Right renal pelvis (tissue), 4 donors: ENCODE data around the gene ABHD14A. TPM values are rescaled to one million over a fixed set of nuclear protein-coding genes. Genes with fewer than 3 reads are reported as not detected.

ENCODE experiments used
- DNase-seq, 4 donors: peaks; one replicate each; pipeline ENCODE4 v3.0.0-alpha.2; 2013; ENCODE audit warnings: low read depth in 4 of 4, low spot score in 3 of 4, missing footprints in 1 of 4
- polyA plus RNA-seq, 4 donors: library from polyadenylated mRNA; unstranded; fragments of 120-200 nt; gene quantifications; one replicate each; pipeline ENCODE4 v1.2.1, GENCODE V29; 2013; ENCODE audit not compliant: insufficient read length in 4 of 4

Gene ABHD14A
- polyA plus RNA-seq, 4 donors = 24.1 to 34.7 (median 26.9) TPM

GRCh38 chr3:51968883-51969678 is 5.8 kb upstream of the ABHD14A start:
- no peak for DNase-seq

GRCh38 chr3:51969841-51970240 is 5.0 kb upstream of the ABHD14A start:
- no peak for DNase-seq

GRCh38 chr3:51970606-51971300 is 4.1 kb upstream of the ABHD14A start:
- DNase-seq = no peak

DNA sequence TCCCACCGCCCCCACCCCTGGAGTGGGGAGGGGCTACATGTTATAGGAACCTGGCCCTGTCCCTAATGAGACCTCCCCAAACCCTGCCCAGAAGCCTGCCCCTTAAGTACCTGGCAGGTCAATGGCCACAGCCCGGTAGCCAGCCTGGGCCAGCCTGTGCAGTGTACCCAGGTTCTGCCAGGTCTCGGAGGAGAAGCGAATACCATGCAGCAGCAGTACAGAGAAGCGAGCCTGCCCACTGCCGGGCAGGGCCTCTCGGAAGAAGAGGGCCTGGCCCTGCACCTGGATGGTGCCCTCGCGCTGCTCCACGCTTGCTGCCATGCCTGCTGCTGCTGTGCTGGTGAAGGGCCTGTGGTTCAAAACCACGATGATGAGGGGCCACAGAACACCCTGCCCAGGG is 3.5 kb upstream of the ABHD14A start:
- no peak for DNase-seq

- DNase-seq = no peak
Observed at GRCh38 chr3:51974277-51974962, 444 bp upstream of the ABHD14A start.

- no peak for DNase-seq
Observed at GRCh38 chr3:51975852-51976549, 1.1 kb downstream of the ABHD14A start.

DNA sequence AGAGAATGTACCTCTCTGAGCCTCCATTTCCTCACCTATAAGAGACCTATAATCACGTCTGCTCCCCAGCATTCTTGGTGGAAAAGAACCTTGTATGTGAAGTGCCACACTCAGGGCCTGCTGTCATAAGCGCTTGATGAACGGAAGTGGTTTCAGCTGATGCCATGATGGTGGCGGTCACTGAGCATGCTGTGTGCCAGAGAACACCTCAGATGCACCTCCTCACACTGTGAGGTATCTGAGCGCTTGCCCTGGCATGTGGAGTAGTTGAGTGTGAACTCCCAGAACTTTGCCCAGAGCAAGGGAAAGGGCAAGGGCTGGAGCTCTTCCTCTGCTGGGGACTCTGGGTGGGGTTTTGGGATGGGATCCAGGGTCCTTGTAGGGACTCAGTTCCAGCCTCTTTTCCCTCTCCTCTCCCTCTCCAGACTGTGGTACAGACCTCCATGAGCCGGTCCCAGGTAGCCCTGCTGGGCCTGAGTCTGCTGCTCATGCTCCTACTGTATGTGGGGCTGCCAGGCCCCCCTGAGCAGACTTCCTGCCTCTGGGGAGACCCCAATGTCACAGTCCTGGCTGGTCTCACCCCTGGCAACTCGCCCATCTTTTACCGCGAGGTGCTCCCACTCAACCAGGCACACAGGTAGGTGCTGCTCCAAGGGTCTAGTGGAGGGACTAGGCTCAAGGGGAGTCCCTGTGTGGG is 2.7 kb downstream of the ABHD14A start:
- no peak for DNase-seq

GRCh38 chr3:51978143-51978502 is 3.3 kb downstream of the ABHD14A start:
- no peak for DNase-seq

DNA sequence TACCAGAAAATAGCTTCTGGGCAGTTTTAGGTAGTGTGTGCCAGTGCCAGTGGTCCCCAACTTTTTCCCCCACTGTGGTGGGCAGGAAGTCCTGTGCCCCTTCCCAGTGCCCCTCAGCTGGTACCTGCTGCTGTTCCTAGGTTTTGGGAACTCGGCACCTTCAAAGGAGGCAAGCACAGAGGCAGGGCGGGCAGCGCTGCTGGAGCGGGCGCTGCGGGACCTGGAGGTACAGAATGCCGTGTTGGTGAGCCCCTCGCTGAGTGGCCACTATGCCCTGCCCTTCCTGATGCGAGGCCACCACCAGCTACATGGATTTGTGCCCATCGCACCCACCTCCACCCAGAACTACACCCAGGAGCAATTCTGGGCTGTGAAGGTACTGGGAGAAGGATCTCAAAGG is 5.4 kb downstream of the ABHD14A start:
- no peak for DNase-seq

DNA sequence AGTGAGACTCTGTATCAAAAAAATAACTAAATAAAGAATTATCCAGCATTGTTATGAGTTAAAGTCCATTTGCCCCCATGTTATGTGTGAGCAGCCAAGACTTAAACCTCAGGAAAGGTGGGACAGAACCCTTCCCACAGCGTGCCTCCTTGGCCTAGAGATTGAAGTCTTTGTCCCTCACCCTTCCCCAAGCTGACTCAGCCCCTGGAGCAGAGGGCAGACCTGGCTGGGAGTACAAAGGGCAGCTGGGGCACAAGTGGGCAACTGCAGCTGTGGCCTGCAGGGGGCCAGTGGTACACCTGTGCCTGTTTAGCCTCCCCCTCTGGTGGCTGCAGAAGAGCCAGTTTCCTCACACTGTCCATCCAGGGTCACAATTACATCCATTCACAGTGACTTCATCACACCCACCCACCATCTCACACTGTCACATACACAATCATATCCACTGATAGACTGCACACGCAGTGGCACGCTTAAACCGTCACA is 7.5 kb downstream of the ABHD14A start:
- DNase-seq = no peak

GRCh38 chr3:51982838-51983577 is 8.1 kb downstream of the ABHD14A start, which contains the start of gene ACY1:
Gene ACY1 (plus strand): TSS chr3:51983535. CDS start chr3:51984065, 530 bp downstream.
- DNase-seq = no peak

GRCh38 chr3:51983578-51984268 is 8.9 kb downstream of the ABHD14A start:
- DNase-seq = no peak

GRCh38 chr3:51984269-51984647 is 9.4 kb downstream of the ABHD14A start:
- DNase-seq = no peak

DNA sequence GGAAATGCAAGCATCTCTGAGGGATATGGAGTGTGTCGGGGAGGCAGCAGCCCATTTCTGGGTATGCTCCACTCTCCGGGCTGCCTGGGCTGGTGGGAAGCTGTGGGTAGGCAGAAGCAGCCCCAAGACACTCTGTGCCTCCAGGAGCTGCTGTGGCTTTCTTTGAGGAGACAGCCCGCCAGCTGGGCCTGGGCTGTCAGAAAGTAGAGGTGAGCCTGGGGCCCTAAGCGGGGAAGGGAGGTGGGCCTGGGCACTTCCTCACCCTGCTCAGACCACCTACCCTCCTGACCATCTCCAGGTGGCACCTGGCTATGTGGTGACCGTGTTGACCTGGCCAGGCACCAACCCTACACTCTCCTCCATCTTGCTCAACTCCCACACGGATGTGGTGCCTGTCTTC is 10.2 kb downstream of the ABHD14A start:
- DNase-seq = no peak

- no peak for DNase-seq
Observed at GRCh38 chr3:51986010-51986947, 11.4 kb downstream of the ABHD14A start.

GRCh38 chr3:51987568-51987967 is 12.7 kb downstream of the ABHD14A start:
- DNase-seq = no peak

DNA sequence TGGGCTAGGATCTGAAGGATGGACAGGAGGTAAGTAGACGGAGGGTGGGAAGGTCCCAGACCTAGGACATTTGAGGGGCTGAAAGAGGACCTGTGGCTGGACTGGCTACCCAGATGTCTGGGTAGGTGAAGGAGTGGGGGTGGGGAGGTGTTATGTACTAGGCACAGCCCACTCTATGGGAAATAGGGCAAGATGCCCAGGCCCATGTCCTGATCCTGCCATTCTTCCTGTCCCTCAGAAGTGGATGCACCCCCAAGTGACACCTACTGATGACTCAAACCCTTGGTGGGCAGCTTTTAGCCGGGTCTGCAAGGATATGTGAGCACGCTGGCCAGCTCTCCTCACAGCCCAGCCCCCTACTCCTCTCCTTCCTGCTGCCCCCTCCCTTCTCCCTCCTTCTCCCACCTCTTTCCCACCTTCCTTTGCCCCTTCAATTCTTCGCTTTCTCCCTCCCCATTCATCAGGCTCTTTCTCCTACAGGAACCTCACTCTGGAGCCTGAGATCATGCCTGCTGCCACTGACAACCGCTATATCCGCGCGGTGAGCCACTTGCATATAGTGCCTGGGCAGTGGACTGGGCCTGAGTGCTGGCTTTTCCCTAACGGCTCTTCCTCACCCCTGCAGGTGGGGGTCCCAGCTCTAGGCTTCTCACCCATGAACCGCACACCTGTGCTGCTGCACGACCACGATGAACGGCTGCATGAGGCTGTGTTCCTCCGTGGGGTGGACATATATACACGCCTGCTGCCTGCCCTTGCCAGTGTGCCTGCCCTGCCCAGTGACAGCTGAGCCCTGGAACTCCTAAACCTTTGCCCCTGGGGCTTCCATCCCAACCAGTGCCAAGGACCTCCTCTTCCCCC is 13.7 kb downstream of the ABHD14A start:
- DNase-seq = no peak
